ENCODE measurements around the gene VWCE. TPM values are rescaled to one million over a fixed set of nuclear protein-coding genes. Genes with fewer than 3 reads are reported as not detected.

The VWCE gene
- total and polyA plus RNA-seq, 10 of the 15 experiments (the other 5 are each of a cell fraction or from before 2014, with no cell fraction given): 0.10 to 4.9 (median 2.4) TPM

- 0 out of 2 replicates have a peak, but pooled peaks have one; percentile 7 for TF ChIP-seq TBL1XR1 (IDR thresholded peaks at IDR 0.05; ENCODE audit: low read depth, low read length)
- no peak for TF ChIP-seq EZH2 (IDR thresholded peaks at IDR 0.05; ENCODE audit: borderline replicate concordance, control insufficient read depth, low read depth, low read length)
- TF ChIP-seq ZBTB11 (CRISPR knock-in tag; IDR thresholded peaks at IDR 0.05): no peak
- no peak for TF ChIP-seq NFYA (IDR thresholded peaks at IDR 0.05; ENCODE audit: borderline replicate concordance, low read depth, low read length)
Measured at GRCh38 chr11:61294717-61295595, at the start of gene VWCE (continued).

DNA sequence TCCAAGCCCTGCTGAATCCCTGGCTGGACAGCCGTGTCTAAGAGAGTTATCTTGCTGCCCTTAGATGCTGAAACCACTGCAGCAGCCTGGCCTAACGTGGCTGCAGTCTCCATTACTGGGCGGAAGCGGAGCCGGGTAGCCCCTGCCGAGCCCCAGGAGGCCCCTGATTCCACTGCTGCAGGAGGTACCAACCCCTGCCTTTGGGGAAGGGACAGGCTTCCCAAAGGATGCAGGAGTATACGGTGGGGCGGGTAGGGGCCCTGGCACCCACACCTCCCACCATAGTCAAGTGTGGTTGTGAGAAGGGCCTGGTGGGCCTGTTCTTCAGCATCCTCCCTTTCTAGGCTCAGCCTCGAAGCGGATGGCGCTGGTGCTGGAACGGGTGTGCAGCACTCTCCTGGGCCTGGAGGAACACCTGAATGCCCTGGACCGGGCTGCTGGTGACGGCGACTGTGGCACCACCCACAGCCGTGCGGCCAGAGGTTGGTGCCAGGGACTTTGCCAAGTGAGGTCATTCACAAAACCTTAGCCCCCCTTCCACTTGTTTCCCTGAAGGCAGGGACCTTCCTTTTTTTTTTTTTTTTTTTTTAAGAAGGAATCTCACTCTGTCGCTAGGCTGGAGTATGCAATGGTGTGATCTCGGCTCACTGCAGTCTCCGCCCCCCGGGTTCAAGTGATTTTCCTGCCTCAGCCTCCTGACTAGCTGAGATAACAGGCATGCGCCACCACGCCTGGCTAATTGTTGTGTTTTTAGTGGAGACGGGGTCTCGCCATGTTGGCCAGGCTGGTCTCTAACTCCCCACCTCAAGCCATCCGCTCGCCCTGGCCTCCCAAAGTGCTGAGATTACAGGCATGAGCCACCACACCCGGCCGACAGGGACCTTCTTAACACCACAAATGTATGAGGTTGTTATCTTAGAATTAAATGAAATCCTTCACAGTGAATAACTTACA lies 49.0 kb upstream of the VWCE start:
- no peaks in the 10 kb centered on the region for H3K27me3 ChIP-seq (replicated peaks in 1 of 2; ENCODE audit: control insufficient read depth in 2 of 2, insufficient read depth in 2 of 2, low read length in 1 of 2)
- H3K4me1 ChIP-seq (ENCODE audit: control insufficient read depth, insufficient read depth, low read length): no peaks in the 10 kb centered on the region
- H3K36me3 ChIP-seq (ENCODE audit: control insufficient read depth in 2 of 2, insufficient read depth in 2 of 2, low read length in 1 of 2): peaks cover 0 to 6% of the 10 kb centered on the region in 2 experiments; a peak in 3 of 4 replicates
- H2AFZ ChIP-seq (ENCODE audit: control insufficient read depth, low read depth, low read length): no peak overlapping the region
- no peaks in the 10 kb centered on the region for H4K20me1 ChIP-seq (ENCODE audit: control insufficient read depth, insufficient read depth)
- in situ Hi-C loops (cut with MboI): no loop called here
- POLR2A ChIA-PET: no interaction called here
- CTCF ChIA-PET: interaction anchor here (1.1 kb wide), 1 partner anchor 42 kb away, joined by 3 read pairs; no protein-coding TSS in a partner anchor
- no peak overlapping the region for H3K27ac ChIP-seq (ENCODE audit: control insufficient read depth, insufficient read depth)
- intact Hi-C loops (cut with micrococcal nuclease; ENCODE audit: unreplicated experiment): no loop called here
- FAIRE-seq (no peak), ATAC-seq (no peak), DNase-seq (ENCODE audit: low read depth, low spot score) (no peak)
- H3K9ac ChIP-seq (ENCODE audit: control insufficient read depth, insufficient read depth, low read length): no peak overlapping the region
- no peak for TF ChIP-seq FOXK2 (IDR thresholded peaks at IDR 0.05)
- TF ChIP-seq RFX5 (IDR thresholded peaks at IDR 0.05; ENCODE audit: low read depth, low read length): no peak
- no peak for TF ChIP-seq NR2F1 (conservative IDR thresholded peaks at IDR 0.05)
- no peak for TF ChIP-seq HCFC1 (IDR thresholded peaks at IDR 0.05; ENCODE audit: low read length)
- BruUV-seq (replicated peaks): no TSS peak
- no peak overlapping the region for H3K4me2 ChIP-seq (ENCODE audit: control insufficient read depth, insufficient read depth)
- no peaks in the 10 kb centered on the region for H3K79me2 ChIP-seq (ENCODE audit: control insufficient read depth, insufficient read depth, low read length)
- 91% methylated on average over 21 of the region's 29 CpGs for WGBS (ENCODE audit: insufficient coverage, insufficient replicate concordance, low lambda C conversion rate, missing lambda C conversion rate)
- no peaks in the 10 kb centered on the region for H3K9me3 ChIP-seq (replicated peaks; ENCODE audit: control insufficient read depth, insufficient read depth, low read length)
- no peak overlapping the region for H3K4me3 ChIP-seq
- SMC1A ChIA-PET (ENCODE audit: uncharacterized antibody, unreplicated experiment): interaction anchor here (2.8 kb wide), 1 partner anchor 8 kb away, joined by 10 read pairs; no protein-coding TSS in a partner anchor
- RAD21 ChIA-PET (ENCODE audit: unreplicated experiment): no interaction called here
